AML-193 (cell line): ENCODE measurements around the gene WDR76.
"Not testable (repeated sequence)": the region's sequence is repeated elsewhere in the genome, so short reads cannot be mapped to it uniquely, and the experiment has no call there.

Experiments
- DNase-seq, 2 experiments: peaks; one replicate each; lab custom pipeline; 2025; lab: John Stamatoyannopoulos, UW

The WDR76 gene

GRCh38 chr15:43826508-43827341 lies at the start of gene WDR76:
WDR76 (plus strand) TSS chr15:43827002; CDS start chr15:43827033, 31 bp downstream.
- peak; percentile 75 to 76 for DNase-seq

- DNase-seq: peak; percentile 88 to 91
Observed at GRCh38 chr15:43777267-43777914, 49.4 kb upstream of the WDR76 start.

GRCh38 chr15:43779016-43779415 lies 47.8 kb upstream of the WDR76 start:
- no peak for DNase-seq

GRCh38 chr15:43789409-43789808 lies 37.4 kb upstream of the WDR76 start:
- DNase-seq: no peak

GRCh38 chr15:43791993-43792760 lies 34.6 kb upstream of the WDR76 start, which contains the start of gene SERF2:
SERF2 (plus strand) TSS chr15:43792320; CDS start chr15:43792377, 57 bp downstream.
- DNase-seq: peak; percentile 95 to 97

GRCh38 chr15:43792761-43793476 lies 33.9 kb upstream of the WDR76 start:
- DNase-seq: peak; percentile 22 to 25

- no peak for DNase-seq
Observed at GRCh38 chr15:43793647-43794046, 33.2 kb upstream of the WDR76 start.

- no peak for DNase-seq
Observed at GRCh38 chr15:43794269-43795037, 32.3 kb upstream of the WDR76 start.

GRCh38 chr15:43795197-43795596 lies 31.6 kb upstream of the WDR76 start:
- no peak for DNase-seq

- DNase-seq: no peak
Observed at GRCh38 chr15:43795997-43796396, 30.8 kb upstream of the WDR76 start.

GRCh38 chr15:43796566-43796965 lies 30.2 kb upstream of the WDR76 start:
- no peak for DNase-seq

GRCh38 chr15:43799209-43799944 lies 27.4 kb upstream of the WDR76 start:
- DNase-seq: no peak

GRCh38 chr15:43799945-43800285 lies 26.9 kb upstream of the WDR76 start, which contains the start of gene SERINC4:
SERINC4 (minus strand) TSS chr15:43800220; CDS start chr15:43799986, 234 bp downstream.
- no peak for DNase-seq

GRCh38 chr15:43800286-43801141 lies 26.3 kb upstream of the WDR76 start, which contains the start of gene HYPK:
HYPK (plus strand) TSS chr15:43800599; CDS start chr15:43800623, 24 bp downstream.
- DNase-seq: peak; percentile 71 to 73

GRCh38 chr15:43802676-43803075 lies 24.1 kb upstream of the WDR76 start:
- not testable (repeated sequence) for DNase-seq

GRCh38 chr15:43808435-43808950 lies 18.3 kb upstream of the WDR76 start:
- DNase-seq: no peak

- peak; percentile 8 to 43 for DNase-seq
Observed at GRCh38 chr15:43808960-43809678, 17.7 kb upstream of the WDR76 start.

GRCh38 chr15:43815064-43815463 lies 11.7 kb upstream of the WDR76 start:
- DNase-seq: not testable (repeated sequence)
